HepG2 (cell line): Measurements from ENCODE around the gene TMEM95. TPM values are rescaled to one million over a fixed set of nuclear protein-coding genes. Genes with fewer than 3 reads are reported as not detected.

Experiments used
- ARHGAP35 ChIP-seq: sonication (generic); formaldehyde crosslinking; IDR thresholded peaks from 2 replicates; pipeline ENCODE4 v1.9.0; 2022; ENCODE audit warnings: mild to moderate bottlenecking, inconsistent platforms, moderate library complexity, missing genetic modification reagents, borderline replicate concordance
- ATF7-NPFF ChIP-seq: sonication (generic); formaldehyde crosslinking; IDR thresholded peaks from 2 replicates; pipeline ENCODE4 v1.8.1; 2023; ENCODE audit warnings: mild to moderate bottlenecking, low read depth, missing genetic modification reagents, moderate library complexity
- CREB1 ChIP-seq, 2 experiments: fragments of 450-650 bp in 1 of 2; IDR thresholded peaks; 2 replicates each; pipeline ENCODE4 v1.6.1; 2016 to 2017; ENCODE audit warnings: control low read depth in 1 of 2, mild to moderate bottlenecking in 1 of 2, missing compliant biosample characterization in 1 of 2, missing genetic modification characterization in 1 of 2
- GMEB2 ChIP-seq: IDR thresholded peaks from 2 replicates; pipeline ENCODE4 v1.6.1; 2016; ENCODE audit warnings: missing biosample characterization, missing genetic modification reagents, low read depth
- KLF15 ChIP-seq: sonication (generic); formaldehyde crosslinking; IDR thresholded peaks from 2 replicates; pipeline ENCODE4 v1.8.1; 2023; ENCODE audit warnings: borderline replicate concordance, mild to moderate bottlenecking, inconsistent platforms, missing genetic modification reagents, mixed read lengths
- NCOA1 ChIP-seq: sonication (generic); formaldehyde crosslinking; IDR thresholded peaks from 2 replicates; pipeline ENCODE4 v1.9.0; 2021; ENCODE audit warnings: missing genetic modification reagents
- NCOA5 ChIP-seq: sonication (generic); formaldehyde crosslinking; IDR thresholded peaks from 2 replicates; pipeline ENCODE4 v1.4.0; 2020; ENCODE audit warnings: missing genetic modification reagents
- RFXAP ChIP-seq: sonication (generic); formaldehyde crosslinking; IDR thresholded peaks from 2 replicates; pipeline ENCODE4 v1.4.0; 2020; ENCODE audit warnings: missing genetic modification reagents, borderline replicate concordance
- SALL1 ChIP-seq: sonication (generic); formaldehyde crosslinking; IDR thresholded peaks from 2 replicates; pipeline ENCODE4 v1.8.0; 2022; ENCODE audit warnings: mild to moderate bottlenecking, missing genetic modification reagents
- SOX13 ChIP-seq, 3 experiments: fragments of 450-650 bp in 1 of 3; sonication (generic) in 1 of 3; formaldehyde crosslinking in 1 of 3; IDR thresholded peaks in 2 of 3; conservative IDR thresholded peaks in 1 of 3; 2 replicates each; pipeline versions ENCODE4 v1.5.0 to v1.6.1; 2016 to 2020; ENCODE audit warnings: antibody characterized with exemption in 1 of 3, mild to moderate bottlenecking in 1 of 3, missing compliant biosample characterization in 1 of 3, missing genetic modification reagents in 1 of 3, moderate library complexity in 1 of 3
- SOX5 ChIP-seq: IDR thresholded peaks from 2 replicates; pipeline ENCODE4 v1.6.1; 2016; ENCODE audit warnings: borderline replicate concordance
- ZBTB40 ChIP-seq, 2 experiments: fragments of 450-650 bp in 1 of 2; sonication (generic) in 1 of 2; formaldehyde crosslinking in 1 of 2; IDR thresholded peaks; 2 replicates each; pipeline versions ENCODE4 v1.6.1 to v1.8.0; 2016 to 2022; ENCODE audit warnings: antibody characterized with exemption in 1 of 2, mild to moderate bottlenecking in 1 of 2, missing genetic modification reagents in 1 of 2
- ZNF350 ChIP-seq: sonication (generic); formaldehyde crosslinking; IDR thresholded peaks from 2 replicates; pipeline ENCODE4 v1.4.0; 2020; ENCODE audit warnings: mild to moderate bottlenecking, low read depth, missing genetic modification reagents, borderline replicate concordance
- ZNF431 ChIP-seq: sonication (generic); formaldehyde crosslinking; IDR thresholded peaks from 2 replicates; pipeline ENCODE4 v1.9.0; 2022; ENCODE audit warnings: missing genetic modification reagents, low read depth, mild to moderate bottlenecking, borderline replicate concordance
- ZNF556 ChIP-seq: sonication (generic); formaldehyde crosslinking; IDR thresholded peaks from 2 replicates; pipeline ENCODE4 v1.4.0; 2020; ENCODE audit warnings: mild to moderate bottlenecking, missing genetic modification reagents, borderline replicate concordance
- ZNF619 ChIP-seq: sonication (generic); formaldehyde crosslinking; IDR thresholded peaks from 2 replicates; pipeline ENCODE4 v1.4.0; 2020; ENCODE audit warnings: mild to moderate bottlenecking, missing genetic modification reagents
- ZNF674 ChIP-seq: sonication (generic); formaldehyde crosslinking; IDR thresholded peaks from 2 replicates; pipeline ENCODE4 v1.5.0; 2020; ENCODE audit warnings: low read depth, mild to moderate bottlenecking, missing genetic modification reagents
- polyA plus RNA-seq, 8 experiments: library from polyadenylated mRNA; depleted of rRNA in 3 of 8; stranded (reverse) in 7 of 8; unstranded in 1 of 8; fragments of >200 nt; fragmentation: Illumina TruSeq in 4 of 8; extraction: Trizol in 4 of 8; gene quantifications; 2 replicates each; pipeline versions ENCODE4 v1.2.1 to v1.2.3, GENCODE V29; 2011 to 2016; ENCODE audit warnings: low read depth in 4 of 8, missing spikeins in 1 of 8, mixed read lengths in 1 of 8; ENCODE audit not compliant: insufficient read depth in 1 of 8
- total RNA-seq, 5 experiments: library from RNA; depleted of rRNA; stranded (reverse); fragments of >200 nt; fragmentation: Illumina TruSeq; extraction: Trizol; gene quantifications; 2 replicates each; pipeline ENCODE4 v1.2.3, GENCODE V29; 2016; ENCODE audit warnings: low read depth in 1 of 5

TMEM95 gene
- total and polyA plus RNA-seq, 2 of the 13 experiments (the other 11 are each of a cell fraction or from before 2014, with no cell fraction given) = not detected

DNA sequence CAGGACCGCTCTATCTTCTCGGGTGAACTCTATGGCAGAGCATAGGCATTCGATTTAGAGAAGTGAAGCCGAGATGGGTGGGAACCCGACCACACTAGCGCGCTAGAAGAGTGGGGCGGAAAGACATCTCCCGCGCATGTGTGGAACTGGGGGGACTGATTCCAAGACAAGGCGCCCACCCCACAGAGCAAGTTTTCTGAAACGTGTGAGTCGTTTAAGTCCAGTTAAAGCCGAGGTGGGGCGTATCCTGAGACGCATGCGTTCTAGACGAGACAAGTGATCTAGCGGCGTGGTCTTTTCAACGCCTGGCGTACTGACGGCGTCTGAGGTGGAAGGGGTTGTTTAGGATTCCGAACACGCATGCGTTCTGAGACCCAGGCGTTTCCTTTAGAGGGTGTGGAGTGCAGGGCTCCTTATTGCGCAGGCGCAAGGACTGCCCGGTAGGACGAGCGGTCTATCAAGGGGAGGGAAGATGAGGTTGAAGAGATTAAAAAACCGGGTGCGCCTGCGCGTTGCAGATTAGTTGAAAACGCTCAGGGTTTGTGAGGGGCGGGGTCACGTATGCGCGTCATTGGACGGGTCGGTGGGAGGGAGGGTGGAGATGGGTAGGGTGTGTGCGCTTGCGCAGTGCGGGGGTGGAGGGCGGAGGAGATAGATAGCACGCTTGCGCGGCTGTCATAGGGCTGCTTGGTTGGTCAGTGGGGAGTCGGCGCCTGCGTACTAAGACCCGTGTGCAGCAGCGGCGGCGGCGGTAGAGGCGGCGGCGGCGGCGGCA lies 47.9 kb upstream of the TMEM95 start, which contains the start of gene EIF5A (continued):
- TF ChIP-seq ZBTB40 (IDR thresholded peaks at IDR 0.05) (no peak), ZBTB40 (CRISPR knock-in tag; IDR thresholded peaks at IDR 0.05) (no peak), ATF7-NPFF (no peak; the same call in 1 of the 2 replicates), ZNF674 (CRISPR knock-in tag) (no peak), GMEB2 (no peak; the same call in 1 of the 2 replicates), SOX13 (IDR thresholded peaks at IDR 0.05) (no peak), SOX13 (CRISPR knock-in tag; conservative IDR thresholded peaks at IDR 0.05 in 1 of 2, IDR thresholded peaks at IDR 0.05 in 1 of 2) (no peak; a peak in 1 of 4 replicates), NCOA1 (CRISPR knock-in tag) (no peak), NCOA5 (no peak), ARHGAP35 (CRISPR knock-in tag) (no peak), CREB1 (IDR thresholded peaks at IDR 0.05) (peak; percentile 92), CREB1 (CRISPR knock-in tag; IDR thresholded peaks at IDR 0.05) (peak; percentile 77), ZNF350 (CRISPR knock-in tag) (0 out of 2 replicates have a peak, but pooled peaks have one; percentile 52), ZNF619 (no peak; the same call in 1 of the 2 replicates), SOX5 (no peak; the same call in 1 of the 2 replicates), ZNF556 (peak; percentile 67; the same call in 1 of the 2 replicates), ZNF431 (CRISPR knock-in tag) (no peak), RFXAP (CRISPR knock-in tag) (no peak), SALL1 (CRISPR knock-in tag) (peak; percentile 49; the same call in 1 of the 2 replicates), KLF15 (CRISPR knock-in tag) (no peak)
